Smooth muscle cell of the brain vasculature (primary cell): ENCODE data around the gene LSM11.

Experiments
- DNase-seq: peaks from one replicate; pipeline ENCODE4 v3.0.0-alpha.2; 2012; ENCODE audit warnings: low read depth, low spot score

Gene LSM11

DNA sequence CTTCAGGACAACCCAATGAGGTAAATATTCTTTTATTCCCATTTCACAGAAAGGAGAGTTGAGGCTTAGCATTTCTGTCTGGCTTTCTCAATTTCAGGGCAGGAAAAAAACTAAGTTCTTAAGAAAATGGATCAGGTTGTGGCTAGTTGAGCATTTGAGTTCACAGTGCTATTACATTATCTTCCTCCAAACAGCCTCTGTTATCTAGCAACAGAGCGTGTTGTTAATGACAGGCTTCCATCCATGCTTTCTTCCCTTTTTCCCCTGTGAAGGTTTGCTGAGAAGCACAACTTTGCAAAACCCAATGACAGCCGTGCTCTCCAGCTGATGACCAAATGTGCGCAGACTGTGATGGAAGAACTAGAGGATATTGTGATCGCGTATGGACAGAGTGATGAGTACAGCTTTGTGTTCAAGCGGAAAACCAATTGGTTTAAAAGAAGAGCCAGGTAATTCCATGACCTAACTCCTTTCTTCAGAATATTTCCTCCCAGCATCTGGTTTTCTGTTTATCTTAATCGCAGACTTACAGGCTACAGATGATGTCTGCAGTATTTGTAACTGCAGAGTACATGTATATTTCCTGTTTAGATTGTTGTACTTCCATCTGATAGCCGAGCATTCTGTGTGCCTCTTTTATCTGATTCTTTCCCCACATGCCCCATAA is 10.8 kb upstream of the LSM11 start:
- no peak for DNase-seq

DNA sequence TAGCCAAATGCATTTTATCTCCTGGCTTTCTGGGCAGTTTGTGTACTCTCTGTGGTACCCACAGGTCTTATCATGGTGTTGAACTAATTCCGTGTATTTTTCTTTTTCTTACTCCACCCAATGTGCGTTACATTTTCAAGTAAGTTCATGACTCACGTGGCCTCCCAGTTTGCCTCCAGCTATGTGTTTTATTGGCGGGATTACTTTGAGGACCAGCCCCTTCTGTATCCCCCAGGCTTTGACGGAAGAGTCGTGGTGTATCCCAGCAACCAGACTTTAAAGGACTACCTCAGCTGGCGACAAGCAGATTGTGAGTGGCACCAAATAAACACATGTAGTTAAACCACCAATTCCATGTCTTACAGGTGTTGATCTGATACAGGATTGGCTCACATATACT is 9.1 kb upstream of the LSM11 start:
- DNase-seq: no peak

DNA sequence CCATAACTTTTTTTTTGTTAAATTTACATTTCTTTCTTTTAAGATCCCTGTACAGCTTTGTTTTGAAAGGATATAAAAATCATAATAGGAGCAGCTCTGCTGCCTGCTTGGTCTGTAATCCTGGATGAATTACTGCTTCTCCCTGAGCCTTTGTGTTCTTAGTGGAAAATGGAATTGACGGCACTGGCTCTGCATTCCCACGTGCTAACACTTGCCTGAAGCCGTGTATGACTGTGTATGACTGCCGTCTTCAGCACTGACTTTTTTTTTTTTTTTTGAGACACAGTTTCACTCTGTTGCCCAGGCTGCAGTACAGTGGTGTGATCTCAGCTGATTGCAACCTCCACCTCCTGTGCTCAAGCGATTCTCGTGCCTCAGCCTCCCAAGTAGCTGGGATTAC is 7.5 kb upstream of the LSM11 start:
- no peak for DNase-seq

DNA sequence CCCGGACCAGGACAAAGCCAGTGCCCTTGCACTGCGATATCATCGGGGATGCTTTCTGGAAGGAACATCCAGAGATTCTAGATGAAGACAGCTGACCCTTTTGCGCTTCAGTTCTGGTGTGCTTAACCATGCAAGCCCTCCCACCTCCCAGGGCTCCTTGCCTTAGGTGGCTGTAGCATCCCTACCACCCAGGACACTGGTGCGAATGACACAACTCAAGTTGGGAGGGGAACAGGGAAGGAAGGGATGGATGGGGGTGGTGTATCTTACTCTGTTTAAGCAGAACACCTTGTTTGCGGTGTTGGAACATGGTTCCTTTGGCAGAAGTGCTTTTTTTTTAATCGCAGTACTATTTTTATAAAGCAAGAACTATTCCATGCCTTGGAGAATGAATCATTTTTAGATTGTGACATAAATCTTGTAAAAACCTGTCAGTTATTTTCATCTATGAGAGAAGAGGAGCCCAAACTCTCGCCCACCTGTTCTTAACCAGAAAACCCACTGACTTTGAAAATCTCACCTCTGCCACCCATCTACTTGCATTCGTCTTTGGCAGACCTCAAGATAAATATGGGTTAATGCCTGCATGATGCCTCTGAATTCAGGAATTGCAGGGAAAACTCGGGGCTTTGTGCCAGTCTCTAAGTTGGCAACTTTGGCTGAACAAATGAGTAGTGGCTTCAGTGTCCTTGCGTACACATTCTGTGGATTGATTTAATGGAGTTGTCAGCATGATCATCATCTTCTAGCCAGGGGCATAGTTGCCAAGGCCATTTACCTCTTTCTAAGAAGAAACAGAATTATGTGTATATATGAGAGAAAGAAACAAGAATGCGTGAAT is 3.9 kb upstream of the LSM11 start:
- no peak for DNase-seq

DNA sequence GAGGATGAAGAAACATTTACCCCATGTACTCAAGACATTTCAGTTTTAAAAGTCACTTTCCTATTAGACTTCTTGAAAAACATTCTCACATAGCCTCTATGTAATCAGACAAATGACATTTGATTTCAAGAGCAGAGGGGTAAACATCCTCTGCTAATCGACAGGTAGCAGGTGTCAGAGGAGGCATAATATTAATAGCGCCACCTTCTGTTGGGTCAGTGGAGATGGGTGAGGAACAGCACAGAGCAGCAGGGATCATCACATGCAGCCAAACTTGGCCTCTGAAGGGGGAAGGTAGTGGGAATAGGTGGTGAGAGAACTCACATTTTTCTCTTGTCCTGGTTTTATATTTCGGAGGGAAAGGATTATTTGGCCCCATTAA is 3.3 kb upstream of the LSM11 start:
- no peak for DNase-seq

DNA sequence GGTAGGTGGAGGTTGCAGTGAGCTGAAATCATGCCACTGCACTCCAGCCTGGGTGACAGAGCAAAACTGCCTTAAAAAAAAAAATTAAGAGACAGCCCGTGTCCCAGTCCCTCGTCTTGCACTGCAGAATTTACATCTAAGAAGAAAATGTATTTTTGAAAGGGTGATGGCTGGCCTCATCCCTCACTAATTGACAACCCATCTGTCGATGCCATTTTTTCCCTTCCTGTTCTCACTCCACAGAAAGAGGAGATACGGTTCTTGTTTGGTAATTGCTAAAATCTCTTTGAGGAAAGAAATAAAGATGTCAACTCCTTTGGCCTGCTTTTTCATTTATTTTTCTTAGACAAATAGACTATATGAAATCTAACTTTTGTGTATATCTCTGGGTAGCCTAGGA is 2.4 kb upstream of the LSM11 start:
- DNase-seq: no peak

DNA sequence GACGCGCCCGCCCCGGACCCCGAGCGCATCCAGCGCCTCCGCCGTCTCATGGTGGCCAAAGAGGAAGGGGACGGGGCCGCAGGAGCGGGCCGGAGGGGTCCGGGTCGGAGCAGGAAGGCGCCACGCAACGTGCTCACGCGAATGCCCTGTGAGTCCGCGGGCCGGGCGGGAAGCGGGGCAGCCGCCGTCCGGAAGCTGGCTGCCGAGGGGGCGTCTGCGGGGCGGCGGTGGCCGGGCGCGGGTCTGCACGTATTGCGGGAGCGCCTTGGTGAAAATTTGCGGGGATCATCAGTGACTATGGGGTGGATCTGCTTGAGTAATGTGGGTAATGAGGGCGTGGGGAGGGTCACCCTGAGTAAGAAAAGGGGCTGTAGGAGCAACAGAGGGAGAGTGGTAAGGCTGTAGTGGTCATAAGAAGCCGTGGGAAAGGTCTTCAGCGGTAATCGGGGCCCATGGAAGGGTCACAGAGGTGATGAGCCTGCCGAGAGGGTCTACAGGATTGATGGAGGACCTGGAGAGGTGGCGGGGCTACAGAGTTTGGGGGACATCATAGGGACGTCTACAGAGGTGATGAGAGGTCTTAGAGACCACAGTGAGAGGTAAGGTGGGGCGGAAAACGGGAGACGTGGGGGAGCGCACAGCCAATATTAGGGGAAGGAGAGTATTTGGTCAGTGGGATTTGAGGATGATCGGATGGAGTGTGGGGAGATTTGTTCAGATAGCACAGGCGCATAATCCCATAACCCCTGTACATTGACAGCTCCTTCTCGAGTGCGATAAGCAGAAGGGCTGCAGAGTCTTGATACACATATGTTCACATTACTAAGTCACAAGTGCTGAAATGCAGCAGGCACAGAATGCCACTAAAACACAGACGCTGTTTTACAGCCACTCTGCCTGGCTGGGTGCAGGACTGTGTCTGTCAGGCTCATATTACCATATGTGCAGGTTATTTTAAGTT is 819 bp downstream of the LSM11 start:
- no peak for DNase-seq

DNA sequence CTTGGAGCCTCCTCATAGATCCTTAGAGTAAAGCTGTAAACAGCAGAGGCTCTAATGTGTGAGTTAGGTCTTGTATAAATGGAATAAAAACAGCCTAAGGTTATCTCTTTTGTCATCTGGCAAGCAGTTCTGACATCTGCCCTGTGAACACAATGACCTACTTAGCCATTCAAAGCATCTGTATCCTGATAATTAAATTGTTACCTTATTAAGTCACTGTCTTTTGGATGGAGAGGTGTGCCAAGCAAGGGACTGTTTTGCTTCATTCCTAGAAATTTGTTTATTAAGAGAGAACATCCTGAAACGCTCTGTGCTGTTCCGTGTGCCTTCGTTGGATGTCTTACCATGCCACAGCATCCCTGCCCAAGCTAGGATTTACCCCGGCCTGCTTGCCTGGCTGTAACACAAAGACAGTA is 1.5 kb downstream of the LSM11 start:
- DNase-seq: no peak

DNA sequence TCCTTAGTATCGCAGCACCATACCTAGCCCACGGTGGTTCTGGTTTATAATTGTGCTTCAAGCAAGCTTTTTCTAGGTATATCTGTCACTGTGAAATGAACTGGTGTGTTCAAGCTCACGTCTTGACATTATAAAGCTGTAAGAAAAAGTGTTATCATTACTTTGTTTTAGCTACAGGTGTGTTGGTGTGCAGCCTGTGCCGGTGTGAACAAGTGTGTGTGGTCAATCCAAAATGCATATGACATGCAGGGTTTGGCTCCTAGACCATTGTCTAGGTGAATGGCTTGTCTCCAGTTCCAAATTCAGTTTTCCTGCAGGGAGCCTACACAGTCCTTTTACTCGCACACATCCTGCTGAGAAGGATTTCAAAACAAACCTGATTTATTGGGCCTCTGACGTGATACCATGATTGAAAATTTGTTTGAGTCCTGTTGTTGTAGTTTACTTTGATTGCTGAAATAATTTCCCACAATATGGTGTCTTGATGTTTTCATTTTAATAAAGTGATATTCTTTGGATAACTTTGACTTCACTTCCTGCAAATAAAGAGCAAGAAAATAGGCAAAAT is 3.7 kb downstream of the LSM11 start:
- DNase-seq: no peak

DNA sequence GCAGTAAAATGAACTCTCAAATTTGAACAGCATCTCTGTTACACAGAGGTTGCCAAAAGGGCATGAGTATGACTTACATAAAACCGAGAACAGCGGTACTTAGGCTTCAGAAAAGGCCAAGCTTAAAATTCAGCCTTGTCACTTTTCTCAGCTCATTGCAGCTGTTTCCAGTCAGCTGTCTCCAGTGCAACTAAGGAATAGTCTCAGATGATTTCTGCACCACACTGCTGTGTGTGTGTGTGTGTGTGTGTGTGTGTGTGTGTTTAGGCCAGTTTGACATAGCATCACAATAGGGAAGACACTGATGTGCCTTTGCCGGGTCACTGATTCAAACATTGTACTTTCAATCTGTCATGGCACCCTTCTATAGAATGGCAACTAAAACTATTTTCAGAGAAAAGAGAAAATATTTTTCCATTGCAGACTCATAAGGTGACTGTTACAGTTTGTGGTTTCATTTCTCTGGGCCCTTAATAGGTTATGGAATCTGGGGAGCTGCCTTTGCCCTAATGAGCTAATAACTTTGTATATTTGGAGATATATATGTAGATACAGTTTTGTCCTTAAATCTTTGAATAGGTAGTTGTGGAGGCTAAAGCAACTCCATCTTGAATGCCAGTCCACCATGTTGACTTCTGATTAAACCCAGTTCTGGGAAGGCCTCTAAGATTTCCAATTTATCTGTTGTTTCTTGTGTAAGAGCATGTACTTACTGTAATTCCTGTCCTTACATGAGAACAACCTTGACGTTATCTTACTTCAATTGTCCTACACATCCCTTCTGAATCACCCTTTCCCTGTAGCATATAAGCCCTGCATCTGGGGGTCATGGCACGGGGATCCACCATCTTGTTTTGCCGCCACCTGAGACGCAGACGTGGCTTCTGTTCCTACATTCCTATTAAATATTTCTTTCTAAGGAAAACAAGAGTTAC is 4.5 kb downstream of the LSM11 start:
- no peak for DNase-seq

DNA sequence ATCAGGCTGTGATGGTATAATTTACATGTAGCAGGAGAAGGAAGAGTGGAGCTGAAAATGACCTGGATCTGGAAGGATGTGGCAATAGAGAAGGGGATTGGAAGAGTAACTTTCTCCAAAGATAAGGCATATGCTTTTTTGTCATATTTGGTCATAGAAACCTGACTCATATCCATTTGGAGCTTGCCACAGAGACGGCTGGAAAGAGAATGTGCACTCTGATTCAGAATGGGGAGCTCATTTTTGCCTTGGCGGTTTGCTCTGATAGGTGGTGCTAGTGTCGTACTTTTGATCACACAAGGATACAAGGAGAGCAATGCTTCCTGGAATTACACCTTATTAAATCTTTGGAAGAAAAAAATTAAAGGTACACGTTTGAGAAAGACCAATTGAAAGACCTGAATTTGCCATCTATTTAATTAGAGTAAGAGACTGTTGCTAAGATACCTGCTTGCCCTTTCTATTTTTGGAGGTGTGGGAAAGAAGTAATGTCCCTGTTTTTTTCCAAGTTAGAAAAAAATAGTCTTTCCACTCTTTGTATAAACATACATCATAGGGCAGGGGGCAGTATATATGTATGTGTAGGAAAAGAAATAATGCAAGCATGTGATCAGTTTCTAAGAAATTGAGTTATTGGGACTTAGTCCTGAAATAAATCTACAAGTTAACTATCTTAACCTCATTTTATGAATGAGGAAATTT is 5.4 kb downstream of the LSM11 start:
- no peak for DNase-seq

DNA sequence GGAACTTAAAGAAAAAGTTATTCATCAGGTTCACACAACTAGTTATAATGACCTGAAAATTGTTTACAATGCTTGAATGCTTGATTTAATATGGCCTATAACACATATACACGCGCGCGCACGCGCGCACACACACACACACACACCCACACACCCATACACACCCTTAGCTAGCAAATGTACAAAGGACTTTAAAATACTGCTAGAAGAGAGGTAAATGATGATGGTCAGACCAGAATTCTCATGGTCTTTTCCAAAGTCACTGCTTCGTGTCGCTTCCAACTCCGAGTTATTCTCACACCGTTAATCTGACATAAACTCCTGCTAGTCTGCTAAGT is 5.9 kb downstream of the LSM11 start:
- DNase-seq: no peak

DNA sequence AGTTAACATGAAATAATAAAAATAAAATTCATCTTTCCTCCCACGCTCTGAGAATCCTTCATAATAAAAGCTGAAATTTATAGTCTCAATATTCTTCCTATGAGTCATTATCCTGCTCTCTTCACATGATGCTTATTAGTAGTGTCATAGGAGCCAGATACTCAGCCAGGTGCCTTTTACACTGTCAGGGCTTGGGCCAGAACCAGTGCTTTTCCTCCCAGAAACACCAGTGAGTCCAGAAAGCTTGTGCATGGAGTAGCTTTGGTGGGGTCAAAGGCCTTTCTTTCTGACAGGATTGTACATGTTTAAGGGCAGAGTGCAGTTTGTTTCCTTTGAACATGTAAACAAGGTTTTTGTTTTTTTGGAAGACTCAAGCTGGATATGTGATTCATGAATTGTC is 6.8 kb downstream of the LSM11 start:
- no peak for DNase-seq

DNA sequence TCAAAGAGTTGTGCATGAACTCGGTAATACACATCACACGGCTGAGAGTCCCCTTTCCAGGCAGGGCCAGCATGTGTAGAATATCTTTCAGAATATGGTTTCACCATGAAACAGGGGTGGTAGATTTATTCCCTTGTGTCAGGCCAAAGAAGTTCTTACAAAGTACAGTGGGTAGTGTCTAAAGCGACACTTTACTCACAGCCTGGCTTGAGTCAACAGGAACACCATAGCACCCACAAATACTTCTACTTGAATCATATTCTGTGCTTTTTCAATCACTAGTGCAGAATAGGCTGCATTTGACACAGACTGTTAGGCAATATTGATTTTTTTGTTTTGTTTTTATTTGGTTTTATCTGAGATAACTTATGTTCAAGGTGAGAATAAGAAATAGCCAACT is 12.6 kb downstream of the LSM11 start:
- DNase-seq: no peak

DNA sequence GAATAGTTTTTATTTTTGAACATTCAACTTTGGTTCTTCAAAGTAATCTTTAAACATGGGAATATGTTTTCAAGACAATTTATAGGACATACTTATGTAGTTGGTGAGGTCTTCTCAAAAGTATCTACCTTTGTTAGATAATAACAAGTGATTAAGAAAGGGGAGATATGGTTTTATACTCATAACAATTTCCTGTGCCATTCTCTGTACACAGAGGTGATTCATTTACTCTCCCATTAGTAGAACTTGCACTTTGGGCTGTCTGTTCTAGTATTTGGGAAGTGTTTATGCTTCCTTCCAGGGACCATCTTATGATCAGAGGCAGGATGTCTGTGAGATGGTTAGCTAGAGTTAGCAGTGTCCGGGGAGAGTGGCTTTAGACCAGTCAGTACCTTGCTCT is 15.2 kb downstream of the LSM11 start:
- DNase-seq: no peak

DNA sequence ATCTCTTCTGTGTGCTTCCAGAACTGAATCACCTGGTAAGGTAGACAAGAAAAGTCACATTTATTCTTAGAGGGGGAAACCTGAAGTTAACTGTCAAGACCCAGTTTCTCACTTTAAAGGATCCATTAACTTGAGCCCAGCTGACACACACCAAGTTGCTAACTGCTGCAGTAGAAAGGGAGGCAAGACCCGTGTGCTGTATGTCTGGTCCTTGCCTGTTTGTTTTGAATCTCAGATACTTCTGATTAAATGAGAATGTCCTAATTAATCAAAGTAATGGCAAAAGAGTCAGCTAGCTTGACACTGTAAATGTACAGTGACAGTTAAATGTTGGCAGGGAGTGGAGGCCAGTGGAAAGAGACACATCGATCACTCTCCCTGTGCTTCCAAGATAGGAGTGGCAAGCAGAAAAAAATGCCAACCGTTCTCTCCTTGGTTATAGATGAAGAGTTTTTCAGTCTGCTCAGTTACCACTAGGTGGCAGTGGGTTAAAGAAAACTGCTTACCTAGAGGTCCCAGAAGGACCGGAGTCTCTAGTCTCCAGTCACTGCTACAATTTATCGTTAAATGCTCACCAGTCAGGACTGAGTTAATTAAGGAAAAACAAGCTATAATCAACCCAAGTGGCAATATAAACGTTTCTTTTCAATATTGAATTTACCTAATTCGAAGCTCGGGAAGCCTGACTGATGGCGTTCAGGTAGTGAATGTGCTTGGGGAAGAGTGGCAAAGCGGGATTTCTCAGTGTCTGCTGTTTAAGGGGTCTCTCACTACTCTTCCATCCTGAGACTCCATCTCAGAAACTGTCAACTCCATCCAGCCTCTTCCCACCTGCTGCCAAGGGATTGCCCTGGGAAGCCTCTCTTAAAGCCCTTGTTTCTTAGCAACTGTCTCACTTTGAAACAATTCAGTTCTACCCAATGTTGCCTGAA is 18.4 kb downstream of the LSM11 start:
- no peak for DNase-seq

DNA sequence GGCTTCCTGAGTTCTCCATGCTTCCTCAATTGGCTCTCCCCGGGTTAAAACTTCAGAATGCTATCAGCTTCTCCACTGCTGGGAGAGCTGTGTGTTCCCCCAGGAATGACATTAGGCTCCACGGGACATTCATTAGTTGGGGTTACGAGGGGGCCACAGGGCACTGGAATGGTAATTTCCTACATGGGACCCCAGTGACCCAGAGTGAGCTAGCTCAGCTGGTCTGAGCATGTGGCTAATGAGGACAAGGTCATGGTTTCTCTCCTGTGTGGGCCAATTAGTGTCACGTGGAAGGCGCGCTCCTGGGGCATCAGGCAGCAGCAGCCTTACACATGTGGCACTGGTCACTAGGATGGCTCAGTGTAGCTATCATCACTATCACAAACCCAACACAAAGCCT is 21.0 kb downstream of the LSM11 start:
- DNase-seq: no peak

DNA sequence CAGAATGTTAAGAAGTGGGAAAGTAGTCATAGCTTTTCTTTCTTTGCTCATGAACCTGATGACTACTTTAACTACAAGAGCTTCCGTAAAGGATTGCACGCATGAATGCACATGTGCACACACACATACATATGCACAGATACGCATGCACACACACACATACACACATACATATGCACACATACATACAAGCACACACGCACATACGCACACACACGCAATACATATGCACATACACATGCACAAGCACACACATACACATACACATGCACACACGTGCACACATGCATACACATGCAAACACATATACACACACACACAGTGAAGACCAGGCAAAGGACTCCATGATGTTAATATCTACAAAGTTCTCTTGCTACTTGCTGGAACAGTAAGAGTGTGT is 22.9 kb downstream of the LSM11 start:
- no peak for DNase-seq

DNA sequence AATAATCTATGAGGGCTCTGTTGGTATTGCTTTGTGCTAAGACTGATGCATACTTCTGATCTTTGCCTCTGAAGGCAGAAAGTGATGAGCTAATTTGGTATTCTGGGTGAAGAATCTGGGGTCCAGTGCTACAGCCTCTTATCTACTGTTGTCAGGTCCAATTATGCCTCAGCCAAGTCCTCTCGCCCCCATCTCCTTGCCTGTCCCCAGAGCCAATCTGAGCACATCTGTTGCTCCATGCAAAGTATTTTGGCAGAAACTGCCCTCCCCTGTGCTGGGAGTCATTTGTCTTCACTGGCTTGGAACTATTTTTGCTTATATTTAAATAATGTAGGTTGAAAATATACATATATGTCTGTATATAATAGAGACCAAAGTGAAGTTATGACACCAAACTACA is 23.4 kb downstream of the LSM11 start:
- DNase-seq: no peak
